ENCODE data around the gene PRRC2B.
"Not testable (repeated sequence)": the region's sequence is repeated elsewhere in the genome, so short reads cannot be mapped to it uniquely, and the experiment has no call there.

Gene PRRC2B

DNA sequence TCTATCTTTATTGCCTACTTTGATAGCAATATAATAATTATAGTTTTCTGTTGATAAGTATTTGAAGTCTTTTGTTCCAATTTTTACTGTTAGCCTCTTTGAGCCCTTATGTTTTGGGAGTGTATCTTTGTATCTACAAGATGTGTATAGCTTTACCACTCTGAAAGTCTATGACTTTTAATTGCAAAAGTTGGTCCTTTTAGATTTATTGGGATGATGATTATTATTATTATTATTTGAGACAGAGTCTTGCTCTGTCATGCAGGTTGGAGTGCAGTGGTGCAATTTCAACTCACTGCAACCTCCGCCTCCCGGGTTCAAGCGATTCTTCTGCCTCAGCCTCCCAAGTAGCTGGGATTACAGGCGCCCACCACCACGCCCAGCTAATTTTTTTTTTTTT is 78.2 kb downstream of the PRRC2B start:
- DNase-seq (ENCODE audit: low spot score): not testable (repeated sequence)

DNA sequence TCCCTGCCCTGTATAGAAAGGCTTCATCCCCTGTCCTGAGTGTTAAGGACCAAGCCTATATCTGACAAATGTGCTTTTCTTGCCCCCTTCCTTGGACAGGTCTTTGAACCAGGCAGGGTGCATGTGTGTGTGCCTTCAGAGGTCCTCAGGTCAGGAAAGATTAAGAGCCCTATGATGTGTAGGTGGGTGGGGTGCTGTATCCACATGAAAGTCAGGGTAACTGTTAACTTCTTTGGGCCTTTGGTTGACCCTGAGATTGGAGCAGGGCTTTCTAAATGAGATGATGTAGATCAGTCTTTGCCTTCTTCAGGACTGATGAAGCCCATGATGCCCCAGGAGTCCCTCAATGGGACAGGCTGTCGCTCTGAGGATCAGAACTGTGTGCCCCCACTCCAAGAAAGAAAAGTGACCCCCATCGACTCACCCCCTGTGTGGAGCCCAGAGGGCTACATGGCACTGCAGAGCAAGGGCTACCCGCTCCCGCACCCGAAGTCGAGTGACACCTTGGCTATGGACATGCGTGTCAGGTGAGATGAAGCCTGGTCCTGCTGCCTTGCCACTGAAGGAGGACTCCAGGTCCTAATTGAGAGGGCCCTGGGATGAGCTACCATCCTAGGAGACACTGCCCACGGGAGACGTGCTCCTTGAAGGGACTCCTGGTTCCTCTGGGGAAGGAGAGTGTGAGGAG is 79.5 kb downstream of the PRRC2B start:
- no peak for DNase-seq (ENCODE audit: low spot score)

DNA sequence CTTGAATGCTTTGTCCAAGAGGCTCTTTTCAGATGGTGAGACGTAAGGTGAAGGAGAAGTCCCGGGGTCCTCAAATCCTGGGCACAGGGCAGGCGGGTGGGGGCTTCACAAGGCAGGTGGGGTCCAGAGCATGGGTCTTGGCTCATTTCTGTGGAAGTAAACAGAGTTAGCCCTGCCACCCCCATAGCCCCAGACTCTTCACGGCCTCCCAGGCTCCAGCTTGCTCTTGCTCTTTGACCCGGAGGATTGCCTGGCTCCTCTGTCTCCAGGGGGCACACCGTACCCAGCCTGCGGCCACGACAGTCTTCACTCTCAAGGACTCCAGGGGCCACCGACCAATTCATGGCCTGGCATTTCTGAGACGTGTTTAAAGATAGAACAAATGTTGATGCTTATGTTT is 80.0 kb downstream of the PRRC2B start:
- no peak for DNase-seq (ENCODE audit: low spot score)

DNA sequence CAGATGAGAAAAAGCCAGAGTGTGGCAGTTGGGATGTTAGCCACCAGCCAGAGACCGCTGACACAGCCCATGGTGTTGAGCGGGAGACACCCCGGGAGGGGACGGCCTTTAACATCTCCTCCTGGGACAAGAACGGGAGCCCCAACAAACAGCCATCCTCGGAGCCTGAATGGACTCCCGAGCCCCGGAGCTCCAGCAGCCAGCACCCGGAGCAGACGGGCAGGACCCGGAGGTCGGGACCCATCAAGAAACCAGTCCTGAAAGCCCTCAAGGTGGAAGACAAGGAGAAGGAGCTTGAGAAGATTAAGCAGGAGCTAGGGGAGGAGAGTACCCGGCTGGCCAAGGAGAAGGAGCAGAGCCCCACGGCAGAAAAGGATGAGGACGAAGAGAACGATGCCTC is 80.8 kb downstream of the PRRC2B start:
- no peak for DNase-seq (ENCODE audit: low spot score)

DNA sequence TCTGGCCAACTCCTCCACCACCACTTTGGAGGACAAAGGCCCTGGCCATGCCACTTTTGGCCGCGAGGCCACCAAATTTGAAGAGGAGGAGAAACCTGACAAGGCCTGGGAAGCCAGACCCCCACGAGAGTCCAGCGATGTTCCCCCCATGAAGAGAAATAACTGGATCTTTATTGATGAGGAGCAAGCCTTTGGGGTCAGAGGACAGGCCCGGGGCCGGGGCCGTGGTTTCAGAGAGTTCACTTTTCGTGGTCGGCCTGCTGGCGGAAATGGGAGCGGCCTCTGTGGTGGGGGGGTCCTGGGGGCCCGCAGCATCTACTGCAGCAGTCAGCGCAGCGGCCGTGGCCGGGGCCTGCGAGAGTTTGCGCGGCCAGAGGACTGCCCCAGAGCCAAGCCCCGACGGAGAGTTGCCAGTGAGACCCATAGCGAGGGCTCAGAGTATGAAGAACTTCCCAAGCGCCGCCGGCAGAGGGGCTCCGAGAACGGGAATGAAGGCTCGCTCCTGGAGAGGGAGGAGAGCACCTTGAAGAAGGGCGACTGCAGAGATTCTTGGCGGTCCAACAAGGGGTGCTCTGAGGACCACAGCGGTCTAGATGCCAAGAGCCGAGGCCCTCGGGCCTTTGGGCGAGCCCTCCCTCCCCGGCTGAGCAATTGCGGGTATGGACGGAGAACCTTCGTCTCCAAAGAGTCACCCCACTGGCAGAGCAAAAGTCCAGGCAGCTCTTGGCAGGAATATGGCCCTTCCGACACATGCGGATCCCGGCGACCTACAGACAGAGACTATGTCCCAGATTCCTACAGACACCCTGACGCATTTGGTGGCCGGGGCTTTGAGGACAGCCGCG is 81.4 kb downstream of the PRRC2B start:
- DNase-seq (ENCODE audit: low spot score): no peak

DNA sequence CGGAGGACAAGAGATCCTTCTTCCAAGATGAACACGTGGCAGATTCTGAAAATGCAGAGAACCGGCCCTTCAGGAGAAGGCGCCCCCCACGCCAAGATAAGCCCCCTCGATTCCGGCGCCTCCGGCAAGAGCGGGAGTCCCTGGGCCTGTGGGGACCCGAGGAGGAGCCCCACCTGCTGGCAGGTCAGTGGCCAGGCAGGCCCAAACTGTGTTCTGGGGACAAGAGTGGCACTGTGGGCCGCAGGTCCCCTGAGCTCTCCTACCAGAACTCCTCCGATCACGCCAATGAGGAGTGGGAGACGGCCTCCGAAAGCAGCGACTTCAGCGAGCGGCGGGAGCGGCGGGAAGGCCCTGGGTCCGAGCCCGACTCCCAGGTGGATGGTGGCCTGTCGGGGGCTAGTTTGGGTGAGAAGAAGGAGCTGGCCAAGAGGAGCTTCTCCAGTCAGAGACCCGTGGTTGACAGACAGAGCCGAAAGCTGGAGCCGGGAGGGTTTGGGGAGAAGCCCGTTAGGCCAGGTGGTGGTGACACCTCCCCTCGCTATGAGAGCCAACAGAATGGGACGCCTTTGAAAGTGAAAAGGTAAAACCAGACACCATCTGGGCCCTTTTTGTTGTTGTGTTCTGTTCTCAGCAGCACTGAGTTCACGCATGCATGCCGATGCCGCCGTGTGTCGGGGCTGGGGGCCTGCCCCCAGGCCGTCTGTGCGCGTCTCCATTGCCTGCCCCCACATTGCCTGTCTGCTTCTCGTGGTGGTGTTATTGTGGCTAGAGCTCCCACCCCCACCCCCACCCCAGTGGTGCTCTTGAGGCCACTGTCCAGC is 82.3 kb downstream of the PRRC2B start:
- DNase-seq (ENCODE audit: low spot score): no peak

DNA sequence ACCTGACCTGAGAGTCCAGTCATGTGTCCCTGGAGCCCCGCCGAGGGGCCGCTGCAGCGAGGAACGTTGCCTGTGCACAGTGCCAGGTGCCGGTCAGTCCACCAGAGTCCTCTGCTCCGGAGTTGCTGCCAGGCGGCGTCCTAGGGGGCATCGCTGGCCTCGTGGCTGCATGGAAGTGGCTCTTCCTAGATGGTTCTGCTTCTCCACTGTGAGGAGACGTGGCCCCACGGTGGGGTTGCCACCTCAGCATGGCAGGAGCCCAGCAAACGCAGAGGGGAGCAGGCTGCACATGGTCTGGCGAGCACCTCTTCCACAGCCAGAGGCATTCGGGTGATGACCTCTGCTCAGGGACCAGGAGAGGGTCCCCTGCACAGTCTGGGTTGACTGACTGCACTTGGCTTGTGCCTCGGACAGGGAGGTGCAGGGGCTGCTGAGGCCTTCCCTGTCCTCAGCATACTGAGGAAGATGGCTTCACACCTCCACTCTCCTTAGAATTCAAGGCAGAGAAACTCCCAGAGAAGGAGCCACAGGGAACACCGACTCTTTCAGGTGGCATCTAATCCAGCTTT is 83.0 kb downstream of the PRRC2B start:
- no peak for DNase-seq (ENCODE audit: low spot score)

DNA sequence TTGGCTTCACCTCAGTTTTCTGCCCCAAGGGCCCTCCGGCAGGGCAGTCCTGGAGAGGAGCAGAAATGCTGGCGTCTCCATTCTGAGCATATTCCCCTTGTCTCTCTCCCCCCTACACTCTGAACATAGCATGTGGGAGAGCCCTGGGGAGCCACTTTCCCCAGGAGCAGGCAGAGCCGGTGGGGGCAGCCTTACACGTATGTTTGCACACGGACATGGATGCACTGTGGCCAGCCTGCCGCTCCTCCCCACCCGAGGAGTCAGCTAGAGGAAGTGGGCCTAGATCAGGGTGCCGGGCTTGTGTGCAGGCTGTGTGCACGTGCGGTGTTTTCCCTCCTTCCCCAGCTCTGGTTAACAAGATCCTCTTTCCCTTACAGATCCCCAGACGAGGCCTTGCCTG is 83.5 kb downstream of the PRRC2B start:
- DNase-seq (ENCODE audit: low spot score): no peak

DNA sequence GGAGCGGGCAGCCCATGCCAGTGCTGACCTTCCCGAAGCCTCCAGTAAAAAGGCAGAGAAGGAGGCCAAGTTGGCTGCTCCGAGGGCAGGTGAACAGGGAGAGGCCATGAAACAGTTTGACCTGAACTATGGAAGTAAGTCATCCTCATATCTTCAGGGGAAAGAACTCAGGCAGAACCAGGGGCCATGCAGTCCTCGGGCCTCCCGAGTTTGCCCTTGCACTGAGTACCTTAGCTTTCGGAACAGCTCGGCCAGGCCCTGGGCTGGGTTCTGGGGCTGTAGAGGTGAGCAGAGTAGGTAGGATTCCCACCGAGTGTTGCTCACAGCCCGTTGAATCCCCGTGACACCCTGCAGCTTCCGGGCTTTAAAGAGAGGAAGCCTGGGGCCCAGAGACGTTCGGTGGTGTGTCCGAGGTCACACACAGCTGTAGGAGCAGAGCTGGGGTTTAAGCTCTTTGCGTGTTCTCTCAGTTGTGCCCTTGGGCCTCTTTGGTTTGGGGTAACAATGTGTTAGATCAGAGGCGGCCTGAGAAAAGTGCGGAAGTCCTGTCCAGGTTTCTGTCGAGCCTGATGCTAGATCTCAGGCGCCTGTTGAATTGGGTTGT is 84.0 kb downstream of the PRRC2B start:
- DNase-seq (ENCODE audit: low spot score): no peak

DNA sequence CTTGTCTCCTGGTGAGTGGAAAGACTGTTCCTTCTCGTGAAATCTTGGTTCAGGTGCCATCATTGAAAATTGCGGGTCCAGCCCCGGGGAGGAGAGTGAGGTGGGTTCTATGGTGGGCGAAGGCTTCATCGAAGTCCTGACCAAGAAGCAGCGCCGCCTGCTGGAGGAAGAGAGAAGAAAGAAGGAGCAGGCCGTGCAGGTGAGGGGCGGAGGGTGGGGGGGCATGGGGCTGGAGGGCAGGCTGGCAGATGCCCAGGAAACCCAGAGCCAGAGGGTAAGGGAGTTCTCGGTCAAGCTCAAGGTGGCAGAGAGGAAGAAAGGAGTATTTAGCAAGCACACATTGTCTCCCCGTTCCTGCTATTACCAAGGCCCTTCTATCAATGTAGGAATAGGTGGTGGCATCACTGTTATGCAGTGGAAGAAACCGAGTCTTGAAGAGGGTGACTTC is 84.6 kb downstream of the PRRC2B start:
- DNase-seq (ENCODE audit: low spot score): peak; percentile 80

DNA sequence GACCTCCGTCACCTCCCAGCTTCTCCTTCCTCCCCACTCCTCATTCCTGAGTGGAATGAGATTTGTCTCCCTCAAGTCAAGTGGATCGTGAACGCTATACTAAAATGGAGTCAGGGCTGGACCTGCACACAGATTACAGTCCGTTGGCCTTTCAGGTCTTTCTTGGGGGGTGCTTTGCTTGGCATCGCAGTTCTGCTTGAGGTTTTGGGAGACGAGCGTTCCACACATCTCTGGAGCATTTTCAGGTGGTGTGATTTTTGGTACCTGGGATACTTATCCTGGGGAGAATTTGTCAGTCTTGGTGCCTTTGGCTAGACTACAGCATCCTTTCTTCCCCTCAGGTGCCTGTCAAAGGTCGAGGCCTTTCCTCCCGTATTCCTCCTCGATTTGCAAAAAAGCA is 85.0 kb downstream of the PRRC2B start:
- no peak for DNase-seq (ENCODE audit: low spot score)

DNA sequence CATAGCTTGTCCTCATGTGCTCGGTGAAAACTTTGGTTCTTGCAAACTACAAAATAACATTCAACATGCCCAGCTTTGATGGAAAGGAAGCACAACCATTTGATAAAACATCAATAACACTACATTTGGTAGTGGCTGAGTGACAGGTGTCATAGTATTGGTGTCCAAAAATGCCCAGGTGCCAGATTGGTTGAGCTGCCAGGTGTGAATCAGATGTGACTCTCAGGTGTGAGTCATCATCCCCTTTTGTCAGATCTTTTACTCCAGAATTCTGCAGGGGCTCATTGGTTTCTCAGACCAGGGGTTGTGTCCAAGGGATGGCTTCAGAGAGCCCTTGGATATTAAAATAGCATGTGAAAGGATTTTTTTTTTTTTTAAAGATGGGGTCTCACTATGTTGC is 86.4 kb downstream of the PRRC2B start:
- no peak for DNase-seq (ENCODE audit: low spot score)

DNA sequence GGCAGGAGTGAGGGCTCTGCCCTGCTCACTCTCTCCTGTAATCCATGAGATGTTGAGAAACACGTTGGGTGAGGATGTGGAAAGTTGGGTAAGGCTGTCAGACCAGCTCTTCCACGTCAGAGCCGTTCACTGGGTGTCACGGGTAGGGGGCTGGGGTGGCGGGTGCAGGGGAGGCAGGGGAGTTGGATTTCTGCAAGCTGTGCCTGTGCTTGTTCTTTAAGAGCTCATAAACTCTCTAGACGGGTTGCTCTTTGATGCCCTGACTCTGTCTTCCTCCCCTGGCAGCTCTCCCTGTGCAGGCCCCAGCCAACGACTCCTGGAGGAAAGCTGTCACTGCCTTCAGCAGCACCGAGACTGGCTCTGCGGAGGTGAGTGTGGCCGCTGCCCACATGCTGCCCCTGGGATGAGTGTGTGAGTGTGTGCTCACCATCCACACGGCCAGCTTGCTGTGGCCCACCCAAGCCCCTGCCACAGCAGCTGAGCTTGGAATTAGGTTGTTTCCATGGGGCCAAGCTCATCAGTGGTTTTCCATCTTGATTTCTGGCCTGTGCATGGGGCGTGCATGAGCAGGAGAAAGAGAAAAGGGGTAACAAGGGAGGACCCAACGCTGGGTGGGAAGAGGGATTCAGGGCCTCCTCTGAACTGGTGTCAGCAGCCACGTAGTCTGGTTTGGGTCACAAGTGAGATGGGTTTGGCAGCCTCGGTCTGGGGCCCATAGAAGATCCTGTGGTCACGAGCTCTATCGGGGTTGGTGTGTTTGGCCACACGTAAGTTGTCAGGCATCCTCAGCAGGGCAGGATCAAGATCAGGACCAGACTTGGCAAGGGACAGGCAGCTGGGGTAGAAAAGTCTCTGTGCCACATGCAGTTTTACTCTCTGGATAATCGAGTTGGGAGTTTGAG is 87.8 kb downstream of the PRRC2B start:
- DNase-seq (ENCODE audit: low spot score): no peak

DNA sequence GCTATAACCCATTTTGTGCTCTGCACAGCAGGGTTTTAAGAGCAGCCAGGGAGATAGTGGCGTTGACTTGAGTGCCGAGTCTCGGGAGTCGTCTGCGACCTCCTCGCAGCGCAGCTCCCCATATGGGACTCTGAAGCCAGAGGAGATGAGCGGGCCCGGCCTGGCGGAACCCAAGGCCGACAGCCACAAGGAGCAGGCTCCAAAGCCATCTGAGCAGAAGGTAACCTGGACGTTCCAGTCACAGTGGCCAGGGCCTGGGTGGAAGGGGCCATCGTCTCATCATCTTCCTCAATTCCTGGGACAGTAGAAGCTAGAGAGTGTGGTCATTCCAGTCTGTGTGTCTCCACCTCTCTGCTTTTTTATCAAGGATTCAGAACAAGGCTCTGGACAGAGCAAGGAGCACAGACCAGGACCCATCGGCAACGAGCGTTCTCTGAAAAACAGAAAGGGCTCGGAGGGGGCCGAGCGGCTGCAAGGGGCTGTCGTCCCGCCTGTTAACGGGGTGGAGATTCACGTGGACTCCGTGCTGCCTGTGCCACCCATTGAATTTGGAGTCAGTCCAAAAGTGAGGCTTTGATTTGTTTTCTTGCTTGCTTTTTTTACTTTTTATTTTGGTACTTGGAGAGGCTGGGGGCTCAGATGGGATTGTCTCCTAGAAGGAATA is 88.6 kb downstream of the PRRC2B start:
- no peak for DNase-seq (ENCODE audit: low spot score)

DNA sequence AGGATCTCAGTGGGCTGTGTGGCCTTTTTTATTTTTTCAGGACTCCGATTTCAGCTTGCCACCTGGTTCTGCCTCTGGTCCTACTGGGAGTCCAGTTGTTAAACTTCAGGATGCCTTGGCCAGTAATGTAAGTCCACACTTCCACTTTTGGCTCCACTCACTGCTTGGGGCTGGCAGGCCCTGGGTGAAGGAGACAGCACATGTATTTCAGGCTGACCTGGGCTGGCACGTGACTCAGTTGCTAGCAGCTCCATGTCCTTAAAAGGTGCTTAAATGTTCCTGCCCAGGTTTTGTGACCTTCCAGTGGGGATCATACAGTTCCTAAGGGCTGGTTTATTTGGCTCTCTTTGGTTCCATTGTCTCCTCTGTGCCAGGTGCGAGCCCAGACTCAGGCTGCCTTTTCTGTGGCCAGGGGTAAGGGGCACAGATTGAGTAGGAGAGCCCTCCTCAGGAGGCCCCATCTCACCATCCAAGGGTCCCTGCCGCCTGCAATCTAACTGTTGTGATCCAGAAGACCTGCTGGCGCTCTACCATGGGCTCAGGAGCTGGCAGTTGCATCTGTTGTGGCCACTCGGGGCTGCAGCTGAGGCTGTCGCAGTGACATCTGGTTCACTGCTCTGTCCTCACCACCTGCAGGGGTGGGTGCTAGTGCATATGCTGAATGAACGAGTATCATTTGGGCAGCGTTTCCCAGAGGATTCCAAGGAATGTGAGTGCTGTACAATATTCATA is 89.6 kb downstream of the PRRC2B start:
- DNase-seq (ENCODE audit: low spot score): no peak

DNA sequence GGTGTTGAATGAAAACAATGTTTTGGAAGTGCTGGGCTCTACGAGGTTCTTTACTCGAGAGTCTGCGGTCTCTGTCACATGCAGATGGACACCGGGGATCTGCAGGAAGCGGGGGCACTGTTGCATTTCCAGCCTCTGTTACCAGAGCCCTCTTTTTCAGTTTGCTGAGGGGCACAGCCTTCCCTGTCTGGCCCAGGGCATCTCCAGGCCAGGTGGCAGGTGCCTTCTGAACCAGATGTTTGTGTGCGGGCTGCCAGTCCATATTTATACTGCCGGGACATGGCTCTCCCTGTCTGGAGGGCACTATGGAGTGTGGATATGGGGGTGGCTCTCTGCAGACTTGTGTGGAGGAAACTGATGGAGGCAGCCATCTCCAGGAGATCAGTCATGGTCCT is 90.2 kb downstream of the PRRC2B start:
- DNase-seq (ENCODE audit: low spot score): no peak

DNA sequence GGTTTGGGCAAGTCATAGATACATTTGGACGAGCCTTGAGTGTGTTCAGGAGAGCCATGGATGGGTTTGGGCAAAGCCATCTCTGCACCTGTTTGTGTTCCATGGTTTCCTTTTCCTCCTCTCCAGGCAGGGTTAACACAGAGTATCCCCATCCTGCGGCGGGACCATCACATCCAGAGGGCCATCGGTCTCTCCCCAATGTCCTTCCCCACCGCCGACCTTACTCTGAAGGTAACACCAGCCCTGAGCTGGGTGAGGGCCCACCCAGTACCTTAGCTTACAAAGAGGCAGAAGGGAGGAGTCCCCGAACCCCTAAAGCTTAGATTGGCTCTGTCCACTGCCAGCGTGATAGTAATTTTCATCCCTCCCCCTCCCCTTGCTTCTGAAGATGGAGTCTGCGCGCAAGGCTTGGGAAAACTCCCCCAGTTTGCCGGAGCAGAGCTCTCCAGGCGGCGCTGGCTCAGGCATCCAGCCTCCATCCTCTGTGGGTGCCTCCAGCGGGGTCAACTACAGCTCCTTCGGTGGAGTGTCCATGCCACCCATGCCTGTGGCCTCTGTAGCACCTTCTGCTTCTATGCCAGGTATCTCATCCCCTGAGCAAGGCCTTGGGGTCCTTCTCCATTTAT is 90.8 kb downstream of the PRRC2B start:
- DNase-seq (ENCODE audit: low spot score): no peak

DNA sequence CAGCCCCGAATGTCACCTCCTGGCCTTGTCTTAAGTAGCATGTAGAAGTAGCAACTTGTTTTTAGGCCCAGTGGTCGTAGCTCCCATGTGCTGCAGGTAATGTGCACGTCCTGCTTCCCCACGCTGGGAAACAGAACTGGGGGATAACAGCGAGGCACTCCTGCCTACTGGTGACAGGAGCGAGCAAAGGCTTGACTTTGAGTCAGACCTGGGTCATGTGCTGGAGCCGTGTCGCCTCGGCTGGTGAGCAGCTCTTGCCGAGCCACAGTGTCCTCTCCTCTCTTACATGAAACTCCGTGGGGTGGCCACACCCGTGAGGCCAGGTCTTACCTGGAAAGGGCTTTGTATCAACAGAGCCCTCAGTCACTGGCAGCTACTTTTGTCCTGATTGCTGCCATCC is 91.3 kb downstream of the PRRC2B start:
- DNase-seq (ENCODE audit: low spot score): no peak

DNA sequence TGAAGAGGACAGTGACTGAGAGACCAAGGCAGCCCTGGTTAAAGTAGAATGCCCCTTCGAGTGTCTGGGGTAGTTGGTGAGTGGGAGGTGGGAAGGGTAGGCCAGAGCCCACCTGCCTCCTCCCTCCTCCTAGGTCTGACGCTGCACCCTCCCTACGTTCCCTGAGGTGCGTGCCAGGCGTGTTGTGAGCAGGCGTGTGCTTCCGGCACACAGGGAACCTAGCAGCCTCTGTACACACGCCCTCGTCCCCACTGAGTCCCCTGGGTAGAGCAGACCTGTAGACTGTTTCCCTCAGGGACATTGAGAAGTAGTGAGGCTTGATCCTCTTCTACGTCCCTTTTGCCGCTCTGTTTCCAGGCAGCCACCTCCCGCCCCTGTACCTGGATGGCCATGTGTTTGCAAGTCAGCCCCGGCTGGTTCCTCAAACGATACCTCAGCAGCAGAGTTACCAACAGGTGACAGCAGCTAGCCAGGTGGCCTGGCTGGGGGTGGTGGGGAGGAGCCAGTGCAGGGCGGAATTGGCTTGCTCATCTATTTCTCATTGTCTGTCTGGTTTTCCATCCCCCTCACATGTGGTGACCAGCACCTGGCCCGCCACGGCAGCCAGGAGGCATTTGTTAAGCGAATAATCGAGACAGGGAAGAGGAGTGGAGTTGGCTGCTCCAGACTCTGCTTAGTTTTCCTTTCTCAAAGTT is 92.0 kb downstream of the PRRC2B start:
- no peak for DNase-seq (ENCODE audit: low spot score)
